HG03432 (cell line): Measurements from ENCODE around the gene CHRM1.

ENCODE experiments used
- ATAC-seq: cut with Tn5 transposase; IDR thresholded peaks from one replicate; pipeline ENCODE4 v1.9.1; 2021; ENCODE audit warnings: mild to moderate bottlenecking, moderate library complexity; ENCODE audit not compliant: unreplicated experiment

The CHRM1 gene

GRCh38 chr11:62905927-62906531 is 15.1 kb downstream of the CHRM1 start:
- ATAC-seq = peak; percentile 61

- ATAC-seq = no peak
Measured at GRCh38 chr11:62905296-62905695, 15.9 kb downstream of the CHRM1 start.

GRCh38 chr11:62902932-62903331 is 18.2 kb downstream of the CHRM1 start:
- ATAC-seq = no peak

- no peak for ATAC-seq
Measured at GRCh38 chr11:62898027-62898426, 23.1 kb downstream of the CHRM1 start.

- no peak for ATAC-seq
Measured at GRCh38 chr11:62897311-62897710, 23.9 kb downstream of the CHRM1 start.

- ATAC-seq = no peak
Measured at GRCh38 chr11:62896049-62896448, 25.1 kb downstream of the CHRM1 start.

GRCh38 chr11:62895501-62895900 is 25.7 kb downstream of the CHRM1 start:
- ATAC-seq = no peak

- no peak for ATAC-seq
Measured at GRCh38 chr11:62892077-62892922, 28.9 kb downstream of the CHRM1 start.

GRCh38 chr11:62889484-62890437 is 31.4 kb downstream of the CHRM1 start:
- ATAC-seq = no peak

GRCh38 chr11:62889126-62889483 is 32.1 kb downstream of the CHRM1 start:
- no peak for ATAC-seq

- ATAC-seq = no peak
Measured at GRCh38 chr11:62888406-62888805, 32.8 kb downstream of the CHRM1 start.

GRCh38 chr11:62885137-62885750 is 35.9 kb downstream of the CHRM1 start:
- ATAC-seq = no peak

GRCh38 chr11:62883673-62884072 is 37.5 kb downstream of the CHRM1 start:
- no peak for ATAC-seq

- no peak for ATAC-seq
Measured at GRCh38 chr11:62882788-62883501, 38.2 kb downstream of the CHRM1 start.

- no peak for ATAC-seq
Measured at GRCh38 chr11:62882431-62882749, 38.8 kb downstream of the CHRM1 start.

- peak; percentile 60 for ATAC-seq
Measured at GRCh38 chr11:62881579-62882430, 39.4 kb downstream of the CHRM1 start.

- peak; percentile 74 for ATAC-seq
Measured at GRCh38 chr11:62880803-62881578, 40.2 kb downstream of the CHRM1 start, which contains the start of gene SLC3A2. Gene SLC3A2 (plus strand): TSS chr11:62880896. CDS start chr11:62881024, 128 bp downstream.

GRCh38 chr11:62880231-62880802 is 40.8 kb downstream of the CHRM1 start:
- peak; percentile 23 for ATAC-seq
